GM23248 (cell line): Measurements from ENCODE around the gene ARHGEF28. TPM values are rescaled to one million over a fixed set of nuclear protein-coding genes. Genes with fewer than 3 reads are reported as not detected.

Experiments
- DNase-seq: peaks from one replicate; pipeline ENCODE4 v3.0.0-alpha.2; 2015
- H2AFZ ChIP-seq: fragments of 200-600 bp; sonication (generic); 2 replicates; pipeline ENCODE4 v1.6.1; 2016; ENCODE audit warnings: antibody characterized with exemption
- H3F3A ChIP-seq: fragments of 200-600 bp; sonication (generic); 2 replicates; pipeline ENCODE4 v1.6.1; 2016; ENCODE audit warnings: mild to moderate bottlenecking, antibody characterized with exemption, mixed run types; ENCODE audit not compliant: insufficient read depth
- H3K27ac ChIP-seq: fragments of 200-600 bp; sonication (generic); 2 replicates; pipeline ENCODE4 v1.5.1; 2016; ENCODE audit warnings: mild to moderate bottlenecking
- H3K27me3 ChIP-seq: fragments of 200-600 bp; sonication (generic); replicated peaks from 2 replicates; pipeline ENCODE4 v1.6.1; 2016; ENCODE audit warnings: mild to moderate bottlenecking; ENCODE audit not compliant: insufficient read depth
- H3K36me3 ChIP-seq: fragments of 200-600 bp; sonication (generic); 2 replicates; pipeline ENCODE4 v1.6.1; 2016; ENCODE audit warnings: low read depth, mild to moderate bottlenecking
- H3K4me1 ChIP-seq: fragments of 200-600 bp; sonication (generic); 2 replicates; pipeline ENCODE4 v1.6.1; 2016; ENCODE audit warnings: mild to moderate bottlenecking; ENCODE audit not compliant: insufficient read depth
- H3K4me2 ChIP-seq: fragments of 200-600 bp; sonication (generic); one replicate; pipeline ENCODE4 v1.6.1; 2016; ENCODE audit warnings: mild to moderate bottlenecking; ENCODE audit not compliant: unreplicated experiment
- H3K4me3 ChIP-seq: fragments of 200-600 bp; sonication (generic); 2 replicates; pipeline ENCODE4 v1.5.1; 2016; ENCODE audit warnings: mild to moderate bottlenecking
- H3K79me2 ChIP-seq: fragments of 200-600 bp; sonication (generic); 2 replicates; pipeline ENCODE4 v1.6.1; 2016; ENCODE audit warnings: mild to moderate bottlenecking; ENCODE audit not compliant: insufficient read depth
- H3K9ac ChIP-seq: fragments of 200-600 bp; sonication (generic); 2 replicates; pipeline ENCODE4 v1.6.1; 2016; ENCODE audit warnings: mild to moderate bottlenecking
- H3K9me2 ChIP-seq: fragments of 200-600 bp; sonication (generic); 2 replicates; pipeline ENCODE4 v1.6.1; 2016; ENCODE audit warnings: mixed run types, mild to moderate bottlenecking, moderate library complexity; ENCODE audit not compliant: insufficient read depth
- H3K9me3 ChIP-seq: fragments of 200-600 bp; sonication (generic); one replicate; pipeline ENCODE4 v1.6.1; 2017; ENCODE audit warnings: low read depth
- H4K20me1 ChIP-seq: fragments of 200-600 bp; sonication (generic); 2 replicates; pipeline ENCODE4 v1.6.0; 2016; ENCODE audit not compliant: insufficient read depth
- EZH2 ChIP-seq: fragments of 200-600 bp; sonication (generic); IDR thresholded peaks from 2 replicates; pipeline ENCODE4 v1.6.1; 2018; ENCODE audit warnings: antibody characterized with exemption, mild to moderate bottlenecking; ENCODE audit not compliant: insufficient read depth, poor library complexity, severe bottlenecking
- EZH2phosphoT487 ChIP-seq: fragments of 200-600 bp; sonication (generic); IDR thresholded peaks from 2 replicates; pipeline ENCODE4 v1.6.1; 2018; ENCODE audit warnings: antibody characterized with exemption, moderate library complexity, mild to moderate bottlenecking, low read depth; ENCODE audit not compliant: insufficient read depth
- WGBS, 2 experiments: methylation state at CpG; one replicate each; pipeline ENCODE4 v1.1.6; 2015 to 2017; ENCODE audit warnings: low lambda C conversion rate in 2 of 2, low coverage in 1 of 2; ENCODE audit errors: missing lambda C conversion rate in 2 of 2; 5-methylcytosine and 5-hydroxymethylcytosine counted together
- in situ Hi-C: fragments of 300-500 bp; cut with MboI; formaldehyde crosslinking; loops from 2 replicates; pipeline ENCODE4 v1.15.0; 2020
- polyA plus RNA-seq: library from polyadenylated mRNA; unstranded; fragments of >200 nt; fragmentation: Nextera tagmentation; extraction: Ambion mirVana; gene quantifications from 2 replicates; pipeline ENCODE4 v1.2.1, GENCODE V29; 2016
- total RNA-seq: library from RNA; depleted of rRNA; stranded (reverse); fragments of >200 nt; shearing (Covaris generic); gene quantifications from 2 replicates; pipeline ENCODE4 v1.2.3, GENCODE V29; 2014

Gene ARHGEF28
- total and polyA plus RNA-seq, 2 experiments from 2014 or later, result 5.0 to 9.6 TPM

DNA sequence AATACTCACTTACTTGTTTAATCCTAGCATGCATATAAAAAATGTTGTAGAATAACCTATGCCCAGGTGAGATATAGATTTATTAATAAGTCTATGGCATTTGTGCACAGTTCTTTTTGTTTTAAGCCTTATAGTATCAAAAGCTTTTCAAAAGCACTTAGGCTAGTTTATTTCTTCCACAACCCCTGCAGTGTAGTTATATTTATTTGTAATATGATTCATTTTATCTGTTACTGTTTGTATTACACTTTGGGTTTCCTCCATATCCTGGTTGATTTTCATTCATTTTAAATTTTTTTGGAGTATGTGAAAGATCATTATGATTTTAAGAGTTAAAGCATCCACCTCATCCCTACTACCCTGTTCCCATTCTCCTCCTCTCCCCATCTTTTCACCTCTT lies 18.8 kb upstream of the ARHGEF28 start:
- Histone ChIP-seq H3K9ac (no peak overlapping the region), H4K20me1 (no peaks in the 10 kb centered on the region), H2AFZ (no peak overlapping the region), H3K36me3 (no peaks in the 10 kb centered on the region), H3K27ac (no peak overlapping the region), H3K4me3 (no peak overlapping the region), H3K9me2 (no peaks in the 10 kb centered on the region), H3K79me2 (no peaks in the 10 kb centered on the region), H3K4me1 (peaks cover 12% of the 10 kb centered on the region), H3K4me2 (no peak overlapping the region), H3F3A (peaks cover 13% of the 10 kb centered on the region; the same call in 1 of the 2 replicates), H3K9me3 (peaks cover 3% of the 10 kb centered on the region), H3K27me3 (no peaks in the 10 kb centered on the region)
- in situ Hi-C loops, result no loop called here
- no peak for DNase-seq
- TF ChIP-seq EZH2 (no peak), EZH2phosphoT487 (no peak)

DNA sequence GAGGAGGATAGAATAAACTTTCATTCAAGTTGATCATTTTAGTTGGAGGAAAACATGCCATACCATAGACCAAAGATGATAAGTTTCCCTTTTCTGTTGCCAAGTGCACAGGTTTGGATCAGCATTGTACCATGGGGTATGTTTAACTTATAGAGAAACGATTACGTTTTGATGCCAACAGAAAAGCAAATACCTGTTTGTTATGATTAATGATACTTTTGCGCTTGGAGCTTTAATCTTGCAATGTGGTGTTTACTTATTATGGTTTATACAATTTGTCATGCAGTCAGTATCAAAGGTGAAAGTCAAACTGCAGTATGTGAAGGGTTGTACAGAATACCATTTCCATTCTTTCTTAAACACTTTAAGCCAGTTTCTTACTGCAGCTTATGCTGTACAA lies 13.2 kb upstream of the ARHGEF28 start:
- TF ChIP-seq EZH2, result no peak
- no peak for TF ChIP-seq EZH2phosphoT487
- Histone ChIP-seq H3F3A (no peaks in the 10 kb centered on the region), H3K79me2 (no peaks in the 10 kb centered on the region), H4K20me1 (no peaks in the 10 kb centered on the region), H3K4me2 (no peak overlapping the region), H3K4me3 (no peak overlapping the region), H3K9me3 (no peaks in the 10 kb centered on the region), H3K4me1 (peaks cover 5% of the 10 kb centered on the region), H2AFZ (no peak overlapping the region), H3K36me3 (no peaks in the 10 kb centered on the region), H3K9me2 (no peaks in the 10 kb centered on the region), H3K27ac (no peak overlapping the region), H3K27me3 (no peaks in the 10 kb centered on the region), H3K9ac (no peak overlapping the region)
- 93 to 96% methylated on average over 3 of the region's 3 CpGs for WGBS, 2 experiments
- in situ Hi-C loops, result no loop called here
- no peak for DNase-seq

DNA sequence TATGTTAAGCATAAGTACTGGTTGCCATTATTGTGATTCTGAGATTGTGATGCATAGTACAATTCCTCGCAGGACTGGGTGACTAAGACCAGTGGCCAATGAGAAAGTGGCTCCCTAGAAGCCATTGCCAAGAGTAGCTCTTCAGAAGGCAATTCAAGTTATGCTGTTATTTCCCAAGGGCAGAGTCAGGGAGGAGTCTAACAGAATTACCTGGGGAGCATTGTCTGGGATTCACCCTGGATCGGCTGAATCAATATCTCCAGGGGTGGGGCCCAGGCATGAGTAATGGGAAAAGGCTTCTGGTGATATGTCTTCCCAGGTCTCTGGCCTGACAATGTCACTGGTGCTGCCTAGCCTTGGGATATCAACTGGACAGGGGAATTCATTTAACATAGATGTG lies 10.9 kb upstream of the ARHGEF28 start:
- Histone ChIP-seq H3K79me2 (no peaks in the 10 kb centered on the region), H2AFZ (no peak overlapping the region), H3K9me3 (no peaks in the 10 kb centered on the region), H3K4me3 (no peak overlapping the region), H3K9ac (no peak overlapping the region), H3K4me1 (peaks cover 6% of the 10 kb centered on the region), H3K9me2 (no peaks in the 10 kb centered on the region), H3K27ac (no peak overlapping the region), H3F3A (no peaks in the 10 kb centered on the region), H3K36me3 (no peaks in the 10 kb centered on the region), H3K27me3 (no peaks in the 10 kb centered on the region), H4K20me1 (no peaks in the 10 kb centered on the region), H3K4me2 (no peak overlapping the region)
- 94 to 100% methylated on average over 2 of the region's 2 CpGs for WGBS, 2 experiments
- DNase-seq, result no peak
- in situ Hi-C loops, result no loop called here
- TF ChIP-seq EZH2phosphoT487, result no peak
- no peak for TF ChIP-seq EZH2

DNA sequence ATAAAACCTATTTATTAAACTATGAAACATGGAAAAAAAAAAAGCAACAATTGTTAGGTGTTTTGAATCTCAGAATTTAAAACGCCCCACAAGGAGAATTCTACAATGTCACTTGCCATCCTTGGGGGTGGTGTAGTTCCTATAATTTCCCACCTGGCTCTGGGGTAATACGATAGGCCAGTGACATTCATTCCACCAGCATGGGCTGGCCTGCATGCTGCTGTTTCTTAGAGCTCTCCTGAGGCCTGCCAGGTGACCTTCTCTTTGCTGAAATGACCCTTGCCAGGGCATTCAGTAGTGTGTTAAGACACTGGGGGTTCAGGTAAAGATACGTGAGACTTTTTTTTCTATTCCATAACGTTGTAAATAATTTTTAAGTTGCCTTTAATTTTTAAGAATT lies 10.0 kb upstream of the ARHGEF28 start:
- no peak for DNase-seq
- Histone ChIP-seq H3K4me2 (no peak overlapping the region), H3K27me3 (no peaks in the 10 kb centered on the region), H3K9me2 (no peaks in the 10 kb centered on the region), H3K4me1 (peaks cover 6% of the 10 kb centered on the region), H3K27ac (no peak overlapping the region), H3K9ac (no peak overlapping the region), H4K20me1 (no peaks in the 10 kb centered on the region), H3K4me3 (no peak overlapping the region), H2AFZ (no peak overlapping the region), H3K9me3 (no peaks in the 10 kb centered on the region), H3K79me2 (no peaks in the 10 kb centered on the region), H3K36me3 (no peaks in the 10 kb centered on the region), H3F3A (no peaks in the 10 kb centered on the region)
- TF ChIP-seq EZH2, result no peak
- no peak for TF ChIP-seq EZH2phosphoT487
- 87 to 93% methylated on average over 4 of the region's 4 CpGs for WGBS, 2 experiments
- in situ Hi-C loops, result no loop called here

DNA sequence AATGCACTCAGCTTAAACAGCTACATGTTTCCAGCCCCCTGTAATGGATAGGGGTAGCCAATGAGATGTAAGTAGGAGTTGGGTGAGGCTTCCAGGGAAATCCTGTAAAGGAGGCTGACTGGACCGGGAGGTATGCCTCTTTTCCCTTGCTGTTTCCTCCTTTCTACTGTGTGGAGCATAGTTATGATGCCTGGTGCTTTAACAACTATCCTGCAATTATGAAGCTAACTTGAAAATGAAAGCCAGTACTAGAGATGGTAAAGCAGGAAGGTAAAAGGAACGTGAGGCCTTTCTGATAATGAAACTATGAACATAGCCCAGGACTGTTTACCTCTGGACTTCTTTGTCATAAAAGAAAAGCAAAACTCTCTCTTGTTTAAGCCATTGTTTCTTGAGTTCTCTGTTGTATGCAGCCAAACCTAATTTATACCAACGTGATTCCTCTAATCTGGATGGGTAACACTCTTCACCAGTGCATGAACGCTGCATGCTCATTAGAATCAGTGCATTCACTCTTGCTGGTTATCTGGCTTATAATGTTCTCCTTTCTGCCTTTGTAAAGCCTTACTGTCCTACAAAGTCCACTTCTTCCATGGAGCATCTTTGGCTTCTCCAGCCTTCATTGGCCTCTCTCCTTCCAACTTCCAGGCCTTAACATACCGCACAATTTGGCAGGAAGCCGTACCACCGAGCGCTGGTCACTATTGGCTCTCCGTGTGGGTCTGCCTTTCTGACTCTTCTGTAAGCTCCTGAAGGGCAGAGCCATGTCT lies 8.3 kb upstream of the ARHGEF28 start:
- 84 to 85% methylated on average over 9 of the region's 9 CpGs for WGBS, 2 experiments
- H3K79me2 ChIP-seq, result no peaks in the 10 kb centered on the region
- no peaks in the 10 kb centered on the region for H3K36me3 ChIP-seq
- no peak for TF ChIP-seq EZH2phosphoT487
- no peak for TF ChIP-seq EZH2
- H3K4me1 ChIP-seq, result peaks cover 6% of the 10 kb centered on the region
- no peak overlapping the region for H3K4me3 ChIP-seq
- peak; percentile 52 for DNase-seq
- no peaks in the 10 kb centered on the region for H3K9me3 ChIP-seq
- H4K20me1 ChIP-seq, result no peaks in the 10 kb centered on the region
- H3F3A ChIP-seq, result no peaks in the 10 kb centered on the region
- H3K27me3 ChIP-seq, result no peaks in the 10 kb centered on the region
- H2AFZ ChIP-seq, result peak overlapping the region; percentile 76
- H3K27ac ChIP-seq, result no peak overlapping the region
- H3K9me2 ChIP-seq, result no peaks in the 10 kb centered on the region
- H3K9ac ChIP-seq, result no peak overlapping the region
- H3K4me2 ChIP-seq, result no peak overlapping the region
- in situ Hi-C loops, result no loop called here
